HCT116 (cell line): Measurements from ENCODE around the gene PHPT1. TPM values are rescaled to one million over a fixed set of nuclear protein-coding genes. Genes with fewer than 3 reads are reported as not detected.
"Not testable (repeated sequence)": the region's sequence is repeated elsewhere in the genome, so short reads cannot be mapped to it uniquely, and the experiment has no call there.

Source experiments
- ATAC-seq: fragments of 200-7000 bp; cut with Tn5 transposase; 2 replicates; pipeline ENCODE4 v1.9.1; 2020; ENCODE audit warnings: mild to moderate bottlenecking, moderate library complexity
- BruUV-seq: library from RNA; stranded (reverse); fragments of 400-500 nt; replicated peaks from 2 replicates; lab custom pipeline; 2021; lab: Mats Ljungman, UMichigan
- CTCF ChIA-PET: fragments of 300-600 bp; sonication (Branson Sonifier 250); formaldehyde crosslinking; loops from one replicate; lab custom pipeline; 2021; ENCODE audit warnings: antibody characterized with exemption; lab: Charles Lee
- POLR2A ChIA-PET: fragments of 300-600, 350-600 bp; sonication (Branson Sonifier 250); formaldehyde crosslinking; loops from one replicate; lab custom pipeline; 2021; ENCODE audit warnings: antibody characterized with exemption; lab: Charles Lee
- RAD21 ChIA-PET, 2 experiments: fragments of 300-600 bp; sonication (Branson Sonifier 250); formaldehyde crosslinking; loops; one replicate each; lab custom pipeline; 2023; ENCODE audit warnings: low total read pairs in 2 of 2; ENCODE audit not compliant: uncharacterized antibody in 2 of 2, unreplicated experiment in 2 of 2, low non-redundant PET in 1 of 2; lab: Charles Lee
- DNase-seq: peaks from one replicate; pipeline ENCODE4 v3.0.0-alpha.2; 2010; ENCODE audit warnings: low read depth, low spot score
- H2AFZ ChIP-seq: fragments of 200-600 bp; shearing (Covaris generic), sonication (generic); 2 replicates; pipeline ENCODE4 v1.6.1; 2017; ENCODE audit warnings: low read depth, mixed run types, mixed read lengths, antibody characterized with exemption, low read length; ENCODE audit not compliant: poor library complexity, severe bottlenecking
- H3K27ac ChIP-seq: 2 replicates; pipeline ENCODE4 v1.5.1; 2012; ENCODE audit warnings: low read depth, low read length
- H3K27me3 ChIP-seq: fragments of 200-600 bp; sonication (generic); 2 replicates; pipeline ENCODE4 v1.6.1; 2016; ENCODE audit warnings: mixed run types, low read length, mixed read lengths; ENCODE audit not compliant: insufficient read depth
- H3K36me3 ChIP-seq, 2 experiments: fragments of 200-500 bp in 1 of 2; fragments of 200-600 bp in 1 of 2; sonication (Bioruptor generic) in 1 of 2; sonication (generic) in 1 of 2; 2 replicates each; pipeline versions ENCODE4 v1.5.1 to v1.6.1; 2014 to 2016; ENCODE audit warnings: low read length in 2 of 2, inconsistent platforms in 1 of 2, mixed read lengths in 1 of 2, mixed run types in 1 of 2; ENCODE audit not compliant: insufficient read depth in 2 of 2, control insufficient read depth in 1 of 2
- H3K4me1 ChIP-seq, 2 experiments: fragments of 200-600 bp in 1 of 2; sonication (generic) in 1 of 2; 2 replicates each; pipeline versions ENCODE4 v1.5.1 to v1.6.1; 2012 to 2017; ENCODE audit warnings: low read length in 2 of 2, inconsistent platforms in 1 of 2, mild to moderate bottlenecking in 1 of 2, mixed read lengths in 1 of 2, mixed run types in 1 of 2, moderate library complexity in 1 of 2; ENCODE audit not compliant: insufficient read depth in 2 of 2, control insufficient read depth in 1 of 2
- H3K4me2 ChIP-seq: fragments of 200-600 bp; sonication (generic); 2 replicates; pipeline ENCODE4 v1.6.1; 2017; ENCODE audit warnings: mixed run types, low read length, mixed read lengths
- H3K4me3 ChIP-seq, 2 experiments: fragments of 200-600 bp in 1 of 2; sonication (generic) in 1 of 2; replicated peaks in 1 of 2; 2 replicates each; pipeline ENCODE4 v1.5.1; 2011 to 2016; ENCODE audit warnings: low read length in 2 of 2, control low read depth in 1 of 2, low read depth in 1 of 2, mild to moderate bottlenecking in 1 of 2, mixed read lengths in 1 of 2, mixed run types in 1 of 2
- H3K79me2 ChIP-seq: fragments of 200-600 bp; sonication (generic); 2 replicates; pipeline ENCODE4 v1.6.1; 2017; ENCODE audit warnings: mild to moderate bottlenecking, mixed run types, low read length, moderate library complexity, mixed read lengths; ENCODE audit not compliant: insufficient read depth
- H3K9ac ChIP-seq: fragments of 200-600 bp; sonication (generic); 2 replicates; pipeline ENCODE4 v1.6.1; 2016; ENCODE audit warnings: low read length, mixed read lengths
- H3K9me2 ChIP-seq: fragments of 200-600 bp; sonication (generic), shearing (Covaris generic); 2 replicates; pipeline ENCODE4 v1.6.1; 2017; ENCODE audit warnings: mixed run types, mild to moderate bottlenecking, moderate library complexity; ENCODE audit not compliant: insufficient read depth
- H3K9me3 ChIP-seq, 2 experiments: fragments of 200-500 bp in 1 of 2; fragments of 200-600 bp in 1 of 2; sonication (Bioruptor generic) in 1 of 2; sonication (generic) in 1 of 2; 2 replicates each; pipeline ENCODE4 v1.6.1; 2014 to 2017; ENCODE audit warnings: low read length in 2 of 2, mixed read lengths in 2 of 2, inconsistent platforms in 1 of 2, low read depth in 1 of 2, mild to moderate bottlenecking in 1 of 2, mixed run types in 1 of 2, moderate library complexity in 1 of 2; ENCODE audit not compliant: control insufficient read depth in 1 of 2, insufficient read depth in 1 of 2
- H4K20me1 ChIP-seq: fragments of 200-600 bp; sonication (generic), shearing (Covaris generic); 2 replicates; pipeline ENCODE4 v1.6.1; 2017; ENCODE audit warnings: mixed run types, mild to moderate bottlenecking, moderate library complexity; ENCODE audit not compliant: insufficient read depth
- CBX3 ChIP-seq: IDR thresholded peaks from 2 replicates; pipeline ENCODE4 v1.6.1; 2012; ENCODE audit warnings: low read depth
- CEBPB ChIP-seq: IDR thresholded peaks from 2 replicates; pipeline ENCODE4 v1.6.1; 2012; ENCODE audit warnings: low read depth
- ELF1 ChIP-seq: IDR thresholded peaks from 2 replicates; pipeline ENCODE4 v1.6.1; 2012; ENCODE audit warnings: low read depth, borderline replicate concordance
- EZH2 ChIP-seq: fragments of 200-600 bp; sonication (generic); IDR thresholded peaks from 2 replicates; pipeline ENCODE4 v1.6.1; 2017; ENCODE audit warnings: antibody characterized with exemption, mixed run types
- EZH2phosphoT487 ChIP-seq: fragments of 200-600 bp; IDR thresholded peaks from 2 replicates; pipeline ENCODE4 v1.6.1; 2018; ENCODE audit warnings: antibody characterized with exemption, borderline replicate concordance
- FOSL1 ChIP-seq: IDR thresholded peaks from 2 replicates; pipeline ENCODE4 v1.6.1; 2012; ENCODE audit warnings: low read depth
- POLR2A ChIP-seq: IDR thresholded peaks from 2 replicates; pipeline ENCODE4 v1.7.0; 2011; ENCODE audit warnings: borderline replicate concordance; ENCODE audit not compliant: insufficient read depth, insufficient read length; ENCODE audit errors: extremely low read depth
- RAD21 ChIP-seq: IDR thresholded peaks from 2 replicates; pipeline ENCODE4 v1.6.1; 2012; ENCODE audit warnings: low read depth, mild to moderate bottlenecking
- SIN3A ChIP-seq: IDR thresholded peaks from 2 replicates; pipeline ENCODE4 v1.6.1; 2012; ENCODE audit warnings: low read depth
- SRF ChIP-seq: IDR thresholded peaks from 2 replicates; pipeline ENCODE4 v1.6.1; 2012; ENCODE audit warnings: low read depth
- TCF7L2 ChIP-seq: IDR thresholded peaks from 2 replicates; pipeline ENCODE4 v1.7.0; 2011; ENCODE audit warnings: borderline replicate concordance, inconsistent platforms; ENCODE audit not compliant: insufficient read depth, insufficient read length; ENCODE audit errors: extremely low read depth
- ZNF274 ChIP-seq: fragments of 200-500 bp; sonication (Bioruptor generic); IDR thresholded peaks from 2 replicates; pipeline ENCODE4 v1.6.1; 2014; ENCODE audit warnings: mild to moderate bottlenecking, low read depth, low read length, inconsistent platforms
- intact Hi-C: fragments of 100-400 bp; cut with micrococcal nuclease; formaldehyde crosslinking; loops from 2 replicates; pipeline ENCODE4 v1.10.0; 2022
- total RNA-seq: library from RNA; stranded (reverse); gene quantifications from one replicate; pipeline ENCODE4 v1.2.1, GENCODE V29; 2021; ENCODE audit not compliant: unreplicated experiment
- TF ChIP-seq, protein P1 (sequence below): IDR thresholded peaks from 2 replicates; pipeline ENCODE4 v1.6.1; 2012; ENCODE audit warnings: low read depth
- TF ChIP-seq, protein P2 (sequence below), 3 experiments: fragments of 200-600 bp in 1 of 3; sonication (generic) in 1 of 3; IDR thresholded peaks in 2 of 3; conservative IDR thresholded peaks in 1 of 3; 2 replicates each; pipeline ENCODE4 v1.5.1; 2012 to 2017; ENCODE audit warnings: low read depth in 2 of 3, low read length in 2 of 3, antibody characterized with exemption in 1 of 3, borderline replicate concordance in 1 of 3, control low read depth in 1 of 3, mild to moderate bottlenecking in 1 of 3, mixed read lengths in 1 of 3, mixed run types in 1 of 3, moderate library complexity in 1 of 3; ENCODE audit not compliant: insufficient read depth in 1 of 3

PHPT1 gene
- total RNA-seq, 1 experiment from 2014 or later = 148 TPM

DNA sequence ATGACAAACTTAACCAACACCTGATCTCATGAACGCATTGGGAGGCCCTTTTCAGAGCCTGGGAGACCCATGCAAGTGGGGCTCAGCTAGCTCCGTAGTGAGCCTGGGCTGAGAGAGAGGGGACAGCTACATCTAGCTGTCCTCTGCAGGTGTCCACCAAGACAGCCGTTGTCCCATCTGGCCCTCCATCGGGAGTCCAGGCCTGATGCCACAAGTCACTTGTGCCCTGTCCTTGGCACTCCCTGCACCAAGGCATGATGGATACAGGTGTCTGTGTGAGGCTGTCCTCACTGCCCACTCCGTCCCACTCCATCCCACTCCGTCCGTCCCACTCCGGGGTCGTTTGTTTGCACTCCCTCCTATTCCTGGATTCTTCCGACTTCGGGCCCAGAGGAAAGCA lies 19.4 kb downstream of the PHPT1 start (continued):
- TF ChIP-seq, protein P1, sequence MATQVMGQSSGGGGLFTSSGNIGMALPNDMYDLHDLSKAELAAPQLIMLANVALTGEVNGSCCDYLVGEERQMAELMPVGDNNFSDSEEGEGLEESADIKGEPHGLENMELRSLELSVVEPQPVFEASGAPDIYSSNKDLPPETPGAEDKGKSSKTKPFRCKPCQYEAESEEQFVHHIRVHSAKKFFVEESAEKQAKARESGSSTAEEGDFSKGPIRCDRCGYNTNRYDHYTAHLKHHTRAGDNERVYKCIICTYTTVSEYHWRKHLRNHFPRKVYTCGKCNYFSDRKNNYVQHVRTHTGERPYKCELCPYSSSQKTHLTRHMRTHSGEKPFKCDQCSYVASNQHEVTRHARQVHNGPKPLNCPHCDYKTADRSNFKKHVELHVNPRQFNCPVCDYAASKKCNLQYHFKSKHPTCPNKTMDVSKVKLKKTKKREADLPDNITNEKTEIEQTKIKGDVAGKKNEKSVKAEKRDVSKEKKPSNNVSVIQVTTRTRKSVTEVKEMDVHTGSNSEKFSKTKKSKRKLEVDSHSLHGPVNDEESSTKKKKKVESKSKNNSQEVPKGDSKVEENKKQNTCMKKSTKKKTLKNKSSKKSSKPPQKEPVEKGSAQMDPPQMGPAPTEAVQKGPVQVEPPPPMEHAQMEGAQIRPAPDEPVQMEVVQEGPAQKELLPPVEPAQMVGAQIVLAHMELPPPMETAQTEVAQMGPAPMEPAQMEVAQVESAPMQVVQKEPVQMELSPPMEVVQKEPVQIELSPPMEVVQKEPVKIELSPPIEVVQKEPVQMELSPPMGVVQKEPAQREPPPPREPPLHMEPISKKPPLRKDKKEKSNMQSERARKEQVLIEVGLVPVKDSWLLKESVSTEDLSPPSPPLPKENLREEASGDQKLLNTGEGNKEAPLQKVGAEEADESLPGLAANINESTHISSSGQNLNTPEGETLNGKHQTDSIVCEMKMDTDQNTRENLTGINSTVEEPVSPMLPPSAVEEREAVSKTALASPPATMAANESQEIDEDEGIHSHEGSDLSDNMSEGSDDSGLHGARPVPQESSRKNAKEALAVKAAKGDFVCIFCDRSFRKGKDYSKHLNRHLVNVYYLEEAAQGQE = no peak

DNA sequence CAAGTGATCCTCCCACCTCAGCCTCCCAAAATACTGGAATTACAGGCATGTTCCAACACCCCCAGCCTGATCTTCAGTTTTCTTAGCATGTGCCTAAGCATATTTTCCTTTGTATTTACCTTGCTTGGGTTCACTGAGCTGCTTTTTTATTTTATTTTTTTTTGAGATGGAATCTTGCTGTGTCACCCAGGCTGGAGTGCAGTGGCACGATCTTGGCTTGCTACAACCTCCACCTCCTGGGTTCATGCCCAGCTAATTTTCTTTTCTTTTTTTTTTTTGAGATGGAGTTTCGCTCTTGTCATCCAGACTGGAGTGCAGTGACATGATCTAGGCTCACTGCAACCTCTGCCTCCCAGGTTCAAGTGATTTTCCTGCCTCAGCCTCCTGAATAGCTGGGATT lies 20.4 kb downstream of the PHPT1 start:
- H3K27me3 ChIP-seq, CTCF ChIA-PET, POLR2A ChIA-PET, H3K4me2 ChIP-seq, H3K9me2 ChIP-seq, ATAC-seq, DNase-seq, RAD21 ChIA-PET, H3K27ac ChIP-seq, H3K9me3 ChIP-seq, H3K36me3 ChIP-seq, BruUV-seq, H4K20me1 ChIP-seq, intact Hi-C loops, H2AFZ ChIP-seq, H3K4me3 ChIP-seq, H3K9ac ChIP-seq: not testable (repeated sequence)
- Histone ChIP-seq H3K79me2 (peaks cover 15% of the 10 kb centered on the region), H3K4me1 (peaks cover 4 to 13% of the 10 kb centered on the region in 2 experiments; a peak in 3 of 4 replicates)

DNA sequence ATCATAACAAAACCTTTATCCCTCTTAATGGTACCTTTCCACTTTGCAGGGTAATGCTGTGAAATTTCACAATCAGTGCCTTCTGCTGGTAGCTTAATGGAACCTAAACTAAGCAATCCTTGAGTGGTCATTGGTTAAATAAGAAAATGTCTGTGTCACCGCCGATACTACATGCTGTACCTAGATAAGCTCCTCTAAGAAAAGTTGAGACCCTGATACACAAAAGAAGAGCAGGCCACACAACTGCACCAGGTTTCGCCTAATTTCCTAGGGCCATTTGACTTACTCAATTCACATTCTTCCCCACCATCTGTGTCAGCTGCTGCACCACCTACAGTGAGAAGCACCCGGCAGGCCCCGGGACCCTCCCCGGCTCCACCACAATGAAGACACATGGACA lies 25.9 kb downstream of the PHPT1 start:
- Histone ChIP-seq H2AFZ (no peak overlapping the region), H3K9ac (no peak overlapping the region), H3K4me3 (no peak overlapping the region), H3K79me2 (no peaks in the 10 kb centered on the region), H3K27me3 (no peaks in the 10 kb centered on the region), H3K36me3 (no peaks in the 10 kb centered on the region), H4K20me1 (no peaks in the 10 kb centered on the region), H3K4me2 (no peak overlapping the region), H3K9me2 (no peaks in the 10 kb centered on the region), H3K4me1 (no peaks in the 10 kb centered on the region), H3K9me3 (no peaks in the 10 kb centered on the region; a peak in 1 of 4 replicates), H3K27ac (no peak overlapping the region)
- CTCF ChIA-PET = no interaction called here
- RAD21 ChIA-PET = no interaction called here
- POLR2A ChIA-PET = interaction anchor here (0.8 to 1.2 kb wide), 2 partner anchors 11 to 15 kb away, joined by 3 to 4 read pairs; no protein-coding TSS in a partner anchor
- DNase-seq (no peak), ATAC-seq (no peak)
- intact Hi-C loops = no loop called here
- BruUV-seq = no TSS peak
- no peak for TF ChIP-seq ELF1
- no peak for TF ChIP-seq SIN3A
- TF ChIP-seq, protein P2, sequence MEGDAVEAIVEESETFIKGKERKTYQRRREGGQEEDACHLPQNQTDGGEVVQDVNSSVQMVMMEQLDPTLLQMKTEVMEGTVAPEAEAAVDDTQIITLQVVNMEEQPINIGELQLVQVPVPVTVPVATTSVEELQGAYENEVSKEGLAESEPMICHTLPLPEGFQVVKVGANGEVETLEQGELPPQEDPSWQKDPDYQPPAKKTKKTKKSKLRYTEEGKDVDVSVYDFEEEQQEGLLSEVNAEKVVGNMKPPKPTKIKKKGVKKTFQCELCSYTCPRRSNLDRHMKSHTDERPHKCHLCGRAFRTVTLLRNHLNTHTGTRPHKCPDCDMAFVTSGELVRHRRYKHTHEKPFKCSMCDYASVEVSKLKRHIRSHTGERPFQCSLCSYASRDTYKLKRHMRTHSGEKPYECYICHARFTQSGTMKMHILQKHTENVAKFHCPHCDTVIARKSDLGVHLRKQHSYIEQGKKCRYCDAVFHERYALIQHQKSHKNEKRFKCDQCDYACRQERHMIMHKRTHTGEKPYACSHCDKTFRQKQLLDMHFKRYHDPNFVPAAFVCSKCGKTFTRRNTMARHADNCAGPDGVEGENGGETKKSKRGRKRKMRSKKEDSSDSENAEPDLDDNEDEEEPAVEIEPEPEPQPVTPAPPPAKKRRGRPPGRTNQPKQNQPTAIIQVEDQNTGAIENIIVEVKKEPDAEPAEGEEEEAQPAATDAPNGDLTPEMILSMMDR (IDR thresholded peaks at IDR 0.05 in 2 of 3, conservative IDR thresholded peaks at IDR 0.05 in 1 of 3; ENCODE audit: borderline replicate concordance in 1 of 3, insufficient read depth in 1 of 3, low read depth in 2 of 3, low read length in 2 of 3) = no peak
- TF ChIP-seq CBX3 = no peak
- no peak for TF ChIP-seq CEBPB
- TF ChIP-seq SRF = no peak
- no peak for TF ChIP-seq TCF7L2
- TF ChIP-seq EZH2 = no peak
- no peak for TF ChIP-seq RAD21
- TF ChIP-seq FOSL1 = no peak
- TF ChIP-seq EZH2phosphoT487 = no peak
- TF ChIP-seq POLR2A = no peak
- no peak for TF ChIP-seq ZNF274
